ENCODE results near the gene BAD.

DNA sequence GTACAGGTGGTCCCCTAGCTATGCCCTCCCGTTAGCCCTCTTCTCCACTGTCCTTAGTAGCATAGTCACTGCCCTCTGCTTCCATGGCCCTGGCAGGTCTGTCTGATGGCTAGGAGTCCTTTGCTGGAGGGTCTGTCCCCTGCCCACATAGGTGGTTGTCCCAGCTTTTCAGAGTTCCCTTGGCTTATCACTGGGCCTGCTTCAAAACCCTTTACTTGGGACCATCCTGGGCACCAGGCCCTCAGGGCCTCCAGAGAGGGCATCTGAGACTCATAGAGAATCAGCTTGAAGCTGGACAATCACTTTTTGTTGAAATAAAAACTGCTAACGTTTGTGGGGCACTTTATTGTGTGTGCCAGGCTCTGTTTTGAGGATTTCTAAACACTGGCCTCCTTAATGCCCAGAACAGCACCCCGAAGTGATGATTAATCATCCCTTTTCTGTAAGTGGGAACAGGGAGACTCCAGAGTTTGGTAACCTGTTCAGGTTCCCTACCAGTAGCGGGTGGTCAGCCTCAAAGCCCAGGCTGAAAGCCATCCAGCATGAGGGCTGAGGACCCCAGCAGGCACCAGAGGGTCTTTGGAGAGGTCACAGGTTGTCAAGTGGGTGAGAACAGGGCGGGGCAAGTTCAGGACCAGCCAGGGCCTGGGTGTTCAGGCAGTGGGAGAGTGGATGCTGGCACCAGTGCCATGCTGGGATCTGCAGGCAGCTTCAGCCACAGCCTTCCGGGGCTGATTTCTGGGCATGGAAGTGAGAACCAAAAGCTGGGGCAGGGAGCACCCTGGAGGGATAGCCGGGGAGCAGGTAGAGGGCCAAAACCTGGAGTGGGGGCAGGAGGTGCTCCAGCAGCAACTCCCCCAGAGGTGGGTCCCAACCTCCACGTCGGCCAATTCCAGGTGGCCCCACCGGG is 6.1 kb upstream of the BAD start:
- TF ChIP-seq, protein P1, sequence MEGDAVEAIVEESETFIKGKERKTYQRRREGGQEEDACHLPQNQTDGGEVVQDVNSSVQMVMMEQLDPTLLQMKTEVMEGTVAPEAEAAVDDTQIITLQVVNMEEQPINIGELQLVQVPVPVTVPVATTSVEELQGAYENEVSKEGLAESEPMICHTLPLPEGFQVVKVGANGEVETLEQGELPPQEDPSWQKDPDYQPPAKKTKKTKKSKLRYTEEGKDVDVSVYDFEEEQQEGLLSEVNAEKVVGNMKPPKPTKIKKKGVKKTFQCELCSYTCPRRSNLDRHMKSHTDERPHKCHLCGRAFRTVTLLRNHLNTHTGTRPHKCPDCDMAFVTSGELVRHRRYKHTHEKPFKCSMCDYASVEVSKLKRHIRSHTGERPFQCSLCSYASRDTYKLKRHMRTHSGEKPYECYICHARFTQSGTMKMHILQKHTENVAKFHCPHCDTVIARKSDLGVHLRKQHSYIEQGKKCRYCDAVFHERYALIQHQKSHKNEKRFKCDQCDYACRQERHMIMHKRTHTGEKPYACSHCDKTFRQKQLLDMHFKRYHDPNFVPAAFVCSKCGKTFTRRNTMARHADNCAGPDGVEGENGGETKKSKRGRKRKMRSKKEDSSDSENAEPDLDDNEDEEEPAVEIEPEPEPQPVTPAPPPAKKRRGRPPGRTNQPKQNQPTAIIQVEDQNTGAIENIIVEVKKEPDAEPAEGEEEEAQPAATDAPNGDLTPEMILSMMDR (IDR thresholded peaks at IDR 0.05), result no peak
- TF ChIP-seq TCF7 (CRISPR knock-in tag; IDR thresholded peaks at IDR 0.05; ENCODE audit: low read depth), result no peak
- no peak for TF ChIP-seq NR3C1 (CRISPR knock-in tag; conservative IDR thresholded peaks at IDR 0.05; ENCODE audit: low read depth)
- no peak for TF ChIP-seq JUN (CRISPR knock-in tag; IDR thresholded peaks at IDR 0.05)
- TF ChIP-seq, protein P2, sequence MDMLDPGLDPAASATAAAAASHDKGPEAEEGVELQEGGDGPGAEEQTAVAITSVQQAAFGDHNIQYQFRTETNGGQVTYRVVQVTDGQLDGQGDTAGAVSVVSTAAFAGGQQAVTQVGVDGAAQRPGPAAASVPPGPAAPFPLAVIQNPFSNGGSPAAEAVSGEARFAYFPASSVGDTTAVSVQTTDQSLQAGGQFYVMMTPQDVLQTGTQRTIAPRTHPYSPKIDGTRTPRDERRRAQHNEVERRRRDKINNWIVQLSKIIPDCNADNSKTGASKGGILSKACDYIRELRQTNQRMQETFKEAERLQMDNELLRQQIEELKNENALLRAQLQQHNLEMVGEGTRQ (CRISPR knock-in tag; IDR thresholded peaks at IDR 0.05), result no peak
- no peak for TF ChIP-seq FOXJ3 (CRISPR knock-in tag; IDR thresholded peaks at IDR 0.05; ENCODE audit: borderline replicate concordance)
- TF ChIP-seq, protein P3, sequence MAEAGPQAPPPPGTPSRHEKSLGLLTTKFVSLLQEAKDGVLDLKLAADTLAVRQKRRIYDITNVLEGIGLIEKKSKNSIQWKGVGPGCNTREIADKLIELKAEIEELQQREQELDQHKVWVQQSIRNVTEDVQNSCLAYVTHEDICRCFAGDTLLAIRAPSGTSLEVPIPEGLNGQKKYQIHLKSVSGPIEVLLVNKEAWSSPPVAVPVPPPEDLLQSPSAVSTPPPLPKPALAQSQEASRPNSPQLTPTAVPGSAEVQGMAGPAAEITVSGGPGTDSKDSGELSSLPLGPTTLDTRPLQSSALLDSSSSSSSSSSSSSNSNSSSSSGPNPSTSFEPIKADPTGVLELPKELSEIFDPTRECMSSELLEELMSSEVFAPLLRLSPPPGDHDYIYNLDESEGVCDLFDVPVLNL (CRISPR knock-in tag; IDR thresholded peaks at IDR 0.05; ENCODE audit: borderline replicate concordance, low read depth), result no peak
- TF ChIP-seq ZNF263 (CRISPR knock-in tag; IDR thresholded peaks at IDR 0.05; ENCODE audit: low read depth), result no peak
- no peak for TF ChIP-seq CBFB (CRISPR knock-in tag; IDR thresholded peaks at IDR 0.05; ENCODE audit: low read depth)
- TF ChIP-seq, protein P4, sequence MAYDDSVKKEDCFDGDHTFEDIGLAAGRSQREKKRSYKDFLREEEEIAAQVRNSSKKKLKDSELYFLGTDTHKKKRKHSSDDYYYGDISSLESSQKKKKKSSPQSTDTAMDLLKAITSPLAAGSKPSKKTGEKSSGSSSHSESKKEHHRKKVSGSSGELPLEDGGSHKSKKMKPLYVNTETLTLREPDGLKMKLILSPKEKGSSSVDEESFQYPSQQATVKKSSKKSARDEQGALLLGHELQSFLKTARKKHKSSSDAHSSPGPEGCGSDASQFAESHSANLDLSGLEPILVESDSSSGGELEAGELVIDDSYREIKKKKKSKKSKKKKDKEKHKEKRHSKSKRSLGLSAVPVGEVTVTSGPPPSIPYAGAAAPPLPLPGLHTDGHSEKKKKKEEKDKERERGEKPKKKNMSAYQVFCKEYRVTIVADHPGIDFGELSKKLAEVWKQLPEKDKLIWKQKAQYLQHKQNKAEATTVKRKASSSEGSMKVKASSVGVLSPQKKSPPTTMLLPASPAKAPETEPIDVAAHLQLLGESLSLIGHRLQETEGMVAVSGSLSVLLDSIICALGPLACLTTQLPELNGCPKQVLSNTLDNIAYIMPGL (CRISPR knock-in tag; IDR thresholded peaks at IDR 0.05), result no peak
- TF ChIP-seq, protein P5, sequence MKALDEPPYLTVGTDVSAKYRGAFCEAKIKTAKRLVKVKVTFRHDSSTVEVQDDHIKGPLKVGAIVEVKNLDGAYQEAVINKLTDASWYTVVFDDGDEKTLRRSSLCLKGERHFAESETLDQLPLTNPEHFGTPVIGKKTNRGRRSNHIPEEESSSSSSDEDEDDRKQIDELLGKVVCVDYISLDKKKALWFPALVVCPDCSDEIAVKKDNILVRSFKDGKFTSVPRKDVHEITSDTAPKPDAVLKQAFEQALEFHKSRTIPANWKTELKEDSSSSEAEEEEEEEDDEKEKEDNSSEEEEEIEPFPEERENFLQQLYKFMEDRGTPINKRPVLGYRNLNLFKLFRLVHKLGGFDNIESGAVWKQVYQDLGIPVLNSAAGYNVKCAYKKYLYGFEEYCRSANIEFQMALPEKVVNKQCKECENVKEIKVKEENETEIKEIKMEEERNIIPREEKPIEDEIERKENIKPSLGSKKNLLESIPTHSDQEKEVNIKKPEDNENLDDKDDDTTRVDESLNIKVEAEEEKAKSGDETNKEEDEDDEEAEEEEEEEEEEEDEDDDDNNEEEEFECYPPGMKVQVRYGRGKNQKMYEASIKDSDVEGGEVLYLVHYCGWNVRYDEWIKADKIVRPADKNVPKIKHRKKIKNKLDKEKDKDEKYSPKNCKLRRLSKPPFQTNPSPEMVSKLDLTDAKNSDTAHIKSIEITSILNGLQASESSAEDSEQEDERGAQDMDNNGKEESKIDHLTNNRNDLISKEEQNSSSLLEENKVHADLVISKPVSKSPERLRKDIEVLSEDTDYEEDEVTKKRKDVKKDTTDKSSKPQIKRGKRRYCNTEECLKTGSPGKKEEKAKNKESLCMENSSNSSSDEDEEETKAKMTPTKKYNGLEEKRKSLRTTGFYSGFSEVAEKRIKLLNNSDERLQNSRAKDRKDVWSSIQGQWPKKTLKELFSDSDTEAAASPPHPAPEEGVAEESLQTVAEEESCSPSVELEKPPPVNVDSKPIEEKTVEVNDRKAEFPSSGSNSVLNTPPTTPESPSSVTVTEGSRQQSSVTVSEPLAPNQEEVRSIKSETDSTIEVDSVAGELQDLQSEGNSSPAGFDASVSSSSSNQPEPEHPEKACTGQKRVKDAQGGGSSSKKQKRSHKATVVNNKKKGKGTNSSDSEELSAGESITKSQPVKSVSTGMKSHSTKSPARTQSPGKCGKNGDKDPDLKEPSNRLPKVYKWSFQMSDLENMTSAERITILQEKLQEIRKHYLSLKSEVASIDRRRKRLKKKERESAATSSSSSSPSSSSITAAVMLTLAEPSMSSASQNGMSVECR (CRISPR knock-in tag; IDR thresholded peaks at IDR 0.05; ENCODE audit: borderline replicate concordance), result no peak
- TF ChIP-seq, protein P6, sequence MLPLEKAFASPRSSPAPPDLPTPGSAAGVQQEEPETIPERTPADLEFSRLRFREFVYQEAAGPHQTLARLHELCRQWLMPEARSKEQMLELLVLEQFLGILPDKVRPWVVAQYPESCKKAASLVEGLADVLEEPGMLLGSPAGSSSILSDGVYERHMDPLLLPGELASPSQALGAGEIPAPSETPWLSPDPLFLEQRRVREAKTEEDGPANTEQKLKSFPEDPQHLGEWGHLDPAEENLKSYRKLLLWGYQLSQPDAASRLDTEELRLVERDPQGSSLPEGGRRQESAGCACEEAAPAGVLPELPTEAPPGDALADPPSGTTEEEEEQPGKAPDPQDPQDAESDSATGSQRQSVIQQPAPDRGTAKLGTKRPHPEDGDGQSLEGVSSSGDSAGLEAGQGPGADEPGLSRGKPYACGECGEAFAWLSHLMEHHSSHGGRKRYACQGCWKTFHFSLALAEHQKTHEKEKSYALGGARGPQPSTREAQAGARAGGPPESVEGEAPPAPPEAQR (CRISPR knock-in tag; IDR thresholded peaks at IDR 0.05), result no peak
